A673 (cell line): Measurements from ENCODE around the gene EML1. TPM values are rescaled to one million over a fixed set of nuclear protein-coding genes. Genes with fewer than 3 reads are reported as not detected.

ENCODE experiments used
- BruUV-seq: library from RNA; stranded (reverse); fragments of 400-500 nt; replicated peaks from 2 replicates; lab custom pipeline; 2021; lab: Mats Ljungman, UMichigan
- CTCF ChIA-PET: fragments of 300-600 bp; sonication (Branson Sonifier 250); formaldehyde crosslinking; loops from one replicate; lab custom pipeline; 2022; ENCODE audit warnings: antibody characterized with exemption; lab: Charles Lee
- POLR2A ChIA-PET: fragments of 300-600 bp; sonication (Branson Sonifier 250); formaldehyde crosslinking; loops from one replicate; lab custom pipeline; 2022; ENCODE audit warnings: antibody characterized with exemption; ENCODE audit not compliant: low non-redundant PET; lab: Charles Lee
- DNase-seq: peaks from one replicate; pipeline ENCODE4 v3.0.0-alpha.2; 2015; ENCODE audit warnings: low spot score
- H3K27ac ChIP-seq: fragments of 200-600 bp; sonication (generic); 2 replicates; pipeline ENCODE4 v1.5.1; 2016; ENCODE audit warnings: mixed run types, low read depth, mild to moderate bottlenecking, mixed read lengths, antibody characterized with exemption, low read length; ENCODE audit not compliant: poor library complexity, severe bottlenecking
- H3K27me3 ChIP-seq: fragments of 200-600 bp; sonication (generic); replicated peaks from 2 replicates; pipeline ENCODE4 v1.6.1; 2017; ENCODE audit warnings: mixed run types, low read depth, mild to moderate bottlenecking, mixed read lengths, antibody characterized with exemption, low read length; ENCODE audit not compliant: insufficient read depth, poor library complexity
- H3K36me3 ChIP-seq: fragments of 200-600 bp; sonication (generic); 2 replicates; pipeline ENCODE4 v1.6.1; 2016; ENCODE audit warnings: mixed run types, mild to moderate bottlenecking, mixed read lengths, antibody characterized with exemption, low read length; ENCODE audit not compliant: insufficient read depth, poor library complexity, severe bottlenecking
- H3K4me1 ChIP-seq: fragments of 200-600 bp; sonication (generic); 2 replicates; pipeline ENCODE4 v1.6.1; 2017; ENCODE audit warnings: mixed run types, mild to moderate bottlenecking, mixed read lengths, antibody characterized with exemption, low read length; ENCODE audit not compliant: insufficient read depth, poor library complexity, severe bottlenecking
- H3K4me3 ChIP-seq: fragments of 200-600 bp; sonication (generic); 2 replicates; pipeline ENCODE4 v1.5.1; 2016; ENCODE audit warnings: low read depth, mixed run types, mild to moderate bottlenecking, mixed read lengths, low read length; ENCODE audit not compliant: poor library complexity, severe bottlenecking
- H3K9me3 ChIP-seq: fragments of 200-600 bp; sonication (generic); 2 replicates; pipeline ENCODE4 v1.6.1; 2016; ENCODE audit warnings: mixed run types, low read depth, mild to moderate bottlenecking, mixed read lengths, antibody characterized with exemption, low read length; ENCODE audit not compliant: poor library complexity, severe bottlenecking
- EZH2 ChIP-seq: fragments of 200-600 bp; sonication (generic); IDR thresholded peaks from 2 replicates; pipeline ENCODE4 v1.6.1; 2017; ENCODE audit warnings: borderline replicate concordance, low read depth, mild to moderate bottlenecking, mixed read lengths, antibody characterized with exemption, low read length; ENCODE audit not compliant: poor library complexity, severe bottlenecking
- intact Hi-C: fragments of 100-400 bp; cut with micrococcal nuclease; formaldehyde crosslinking; loops from one replicate; pipeline ENCODE4 v1.10.0; 2022; ENCODE audit not compliant: unreplicated experiment
- total RNA-seq: library from RNA; stranded (reverse); gene quantifications from 2 replicates; pipeline ENCODE4 v1.2.3, GENCODE V29; 2021
- TF ChIP-seq, protein P1 (sequence below): fragments of 300-800, 200-600 bp; sonication (generic); conservative IDR thresholded peaks from 2 replicates; pipeline ENCODE4 v1.5.1; 2017; ENCODE audit warnings: low read depth, mild to moderate bottlenecking, antibody characterized with exemption, low read length, moderate library complexity, mixed read lengths

EML1 gene
- total RNA-seq, 1 experiment from 2014 or later: 34.1 TPM

DNA sequence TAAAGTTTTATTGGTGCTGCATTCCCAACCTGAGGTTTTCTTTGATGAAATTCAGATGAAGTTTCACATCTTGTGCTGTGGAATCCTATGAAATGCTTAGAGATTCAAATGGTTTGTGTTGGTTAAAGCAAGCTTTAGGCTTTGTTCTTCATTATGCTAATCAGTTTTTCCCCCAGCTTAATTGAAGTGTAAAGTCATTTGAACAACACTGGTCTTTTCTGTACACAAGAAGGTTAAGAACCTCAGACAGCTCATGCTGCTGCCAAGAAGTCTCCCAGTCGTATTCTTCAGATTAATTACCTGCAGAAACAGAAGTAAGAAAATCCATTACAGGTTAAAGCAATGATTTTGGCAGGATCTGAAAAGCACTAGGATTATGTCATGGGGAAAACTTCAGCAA, 48.9 kb downstream of the EML1 start:
- intact Hi-C loops: no loop called here
- BruUV-seq: no TSS peak
- no peak for TF ChIP-seq EZH2
- TF ChIP-seq, protein P1, sequence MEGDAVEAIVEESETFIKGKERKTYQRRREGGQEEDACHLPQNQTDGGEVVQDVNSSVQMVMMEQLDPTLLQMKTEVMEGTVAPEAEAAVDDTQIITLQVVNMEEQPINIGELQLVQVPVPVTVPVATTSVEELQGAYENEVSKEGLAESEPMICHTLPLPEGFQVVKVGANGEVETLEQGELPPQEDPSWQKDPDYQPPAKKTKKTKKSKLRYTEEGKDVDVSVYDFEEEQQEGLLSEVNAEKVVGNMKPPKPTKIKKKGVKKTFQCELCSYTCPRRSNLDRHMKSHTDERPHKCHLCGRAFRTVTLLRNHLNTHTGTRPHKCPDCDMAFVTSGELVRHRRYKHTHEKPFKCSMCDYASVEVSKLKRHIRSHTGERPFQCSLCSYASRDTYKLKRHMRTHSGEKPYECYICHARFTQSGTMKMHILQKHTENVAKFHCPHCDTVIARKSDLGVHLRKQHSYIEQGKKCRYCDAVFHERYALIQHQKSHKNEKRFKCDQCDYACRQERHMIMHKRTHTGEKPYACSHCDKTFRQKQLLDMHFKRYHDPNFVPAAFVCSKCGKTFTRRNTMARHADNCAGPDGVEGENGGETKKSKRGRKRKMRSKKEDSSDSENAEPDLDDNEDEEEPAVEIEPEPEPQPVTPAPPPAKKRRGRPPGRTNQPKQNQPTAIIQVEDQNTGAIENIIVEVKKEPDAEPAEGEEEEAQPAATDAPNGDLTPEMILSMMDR: no peak
- POLR2A ChIA-PET: no interaction called here
- no peak for DNase-seq
- H3K9me3 ChIP-seq: peaks cover 7% of the 10 kb centered on the region
- CTCF ChIA-PET: no interaction called here
- H3K36me3 ChIP-seq: no peaks in the 10 kb centered on the region
- peaks cover 8% of the 10 kb centered on the region for H3K4me1 ChIP-seq
- no peaks in the 10 kb centered on the region for H3K27me3 ChIP-seq
- no peak overlapping the region for H3K4me3 ChIP-seq
- no peak overlapping the region for H3K27ac ChIP-seq

- no peaks in the 10 kb centered on the region for H3K27me3 ChIP-seq
- no peaks in the 10 kb centered on the region for H3K36me3 ChIP-seq
- H3K4me1 ChIP-seq: no peaks in the 10 kb centered on the region
- intact Hi-C loops: no loop called here
- no peak for TF ChIP-seq EZH2
- TF ChIP-seq, protein P1: no peak
- H3K9me3 ChIP-seq: peaks cover 9% of the 10 kb centered on the region
- no peak for DNase-seq
- no TSS peak for BruUV-seq
- ChIA-PET POLR2A (no interaction called here), CTCF (interaction anchor here (0.6 kb wide), 1 partner anchor 53 kb away, joined by 9 read pairs; no protein-coding TSS in a partner anchor)
- H3K4me3 ChIP-seq: no peak overlapping the region
- H3K27ac ChIP-seq: no peak overlapping the region
Observed at GRCh38 chr14:99846808-99847207, 53.6 kb downstream of the EML1 start.

GRCh38 chr14:99850709-99851108, 57.5 kb downstream of the EML1 start:
- TF ChIP-seq, protein P1: no peak
- TF ChIP-seq EZH2: no peak
- Histone ChIP-seq H3K36me3 (no peaks in the 10 kb centered on the region), H3K27me3 (no peaks in the 10 kb centered on the region), H3K27ac (no peak overlapping the region), H3K9me3 (peaks cover 9% of the 10 kb centered on the region), H3K4me3 (no peak overlapping the region), H3K4me1 (no peaks in the 10 kb centered on the region)
- BruUV-seq: no TSS peak
- DNase-seq: no peak
- CTCF ChIA-PET: no interaction called here
- intact Hi-C loops: no loop called here
- POLR2A ChIA-PET: no interaction called here
